K562 (cell line): ENCODE results near the gene RAB13. TPM values are rescaled to one million over a fixed set of nuclear protein-coding genes. Genes with fewer than 3 reads are reported as not detected.

ENCODE experiments used
- CSDE1 ChIP-seq, 2 experiments: fragments of 450-650 bp; IDR thresholded peaks; 2 replicates each; pipeline ENCODE4 v1.6.1; 2016; ENCODE audit warnings: mild to moderate bottlenecking in 1 of 2
- ESRRB ChIP-seq: fragments of 250-450 bp; sonication (Bioruptor Pico); IDR thresholded peaks from 2 replicates; pipeline ENCODE4 v1.5.0; 2020; ENCODE audit warnings: mild to moderate bottlenecking, moderate library complexity, borderline replicate concordance
- EWSR1 ChIP-seq: fragments of 450-650 bp; IDR thresholded peaks from 2 replicates; pipeline ENCODE4 v1.6.1; 2018; ENCODE audit warnings: borderline replicate concordance, mild to moderate bottlenecking, low read depth, moderate library complexity; ENCODE audit not compliant: partially characterized antibody
- FOXK1 ChIP-seq: sonication (generic); formaldehyde crosslinking; IDR thresholded peaks from 2 replicates; pipeline ENCODE4 v1.8.0; 2022; ENCODE audit warnings: missing genetic modification reagents, mild to moderate bottlenecking, borderline replicate concordance
- NCOA2 ChIP-seq, 2 experiments: fragments of 450-650 bp; IDR thresholded peaks; 2 replicates each; pipeline ENCODE4 v1.6.1; 2018; ENCODE audit warnings: mild to moderate bottlenecking in 2 of 2, moderate library complexity in 1 of 2; ENCODE audit not compliant: partially characterized antibody in 2 of 2
- NFE2L1 ChIP-seq: fragments of 450-650 bp; IDR thresholded peaks from 2 replicates; pipeline ENCODE4 v1.6.1; 2016; ENCODE audit warnings: missing genetic modification characterization, low read depth, mild to moderate bottlenecking, missing compliant biosample characterization, moderate library complexity, borderline replicate concordance
- NR4A1 ChIP-seq, 2 experiments: fragments of 250-450 bp in 1 of 2; fragments of 450-650 bp in 1 of 2; sonication (Bioruptor Pico) in 1 of 2; IDR thresholded peaks; 2 replicates each; pipeline versions ENCODE4 v1.4.0 to v1.6.1; 2016 to 2020; ENCODE audit warnings: mild to moderate bottlenecking in 2 of 2, missing compliant biosample characterization in 1 of 2, missing genetic modification characterization in 1 of 2, moderate library complexity in 1 of 2
- PURB ChIP-seq: sonication (generic); formaldehyde crosslinking; IDR thresholded peaks from 2 replicates; pipeline ENCODE4 v1.9.0; 2021; ENCODE audit warnings: low read depth, mild to moderate bottlenecking, missing genetic modification reagents
- RNF219 ChIP-seq: fragments of 250-450 bp; sonication (Bioruptor Pico); IDR thresholded peaks from 2 replicates; pipeline ENCODE4 v1.5.0; 2022; ENCODE audit warnings: mild to moderate bottlenecking
- SAFB2 ChIP-seq: fragments of 200-400 bp; formaldehyde crosslinking; IDR thresholded peaks from 2 replicates; pipeline ENCODE4 v1.6.1; 2018; ENCODE audit warnings: borderline replicate concordance, low read length, low read depth, moderate library complexity; ENCODE audit not compliant: severe bottlenecking
- SIN3B ChIP-seq: fragments of 450-650 bp; IDR thresholded peaks from 2 replicates; pipeline ENCODE4 v1.6.1; 2017; ENCODE audit warnings: low read depth, mild to moderate bottlenecking, moderate library complexity
- SMARCE1 ChIP-seq: fragments of 450-650 bp; IDR thresholded peaks from 2 replicates; pipeline ENCODE4 v1.7.1; 2016; ENCODE audit warnings: mild to moderate bottlenecking
- SREBF2 ChIP-seq: sonication (generic); formaldehyde crosslinking; IDR thresholded peaks from 2 replicates; pipeline ENCODE4 v1.4.0; 2020; ENCODE audit warnings: mild to moderate bottlenecking, missing genetic modification reagents
- STAT5B ChIP-seq: fragments of 250-450 bp; sonication (Bioruptor Pico); IDR thresholded peaks from 2 replicates; pipeline ENCODE4 v1.8.0; 2021; ENCODE audit warnings: mild to moderate bottlenecking, inconsistent platforms
- U2AF2 ChIP-seq: fragments of 200-400 bp; formaldehyde crosslinking; optimal IDR thresholded peaks from 2 replicates; pipeline ENCODE3; 2017; ENCODE audit warnings: low read depth, mild to moderate bottlenecking, low read length
- ZBTB17 ChIP-seq: fragments of 450-650 bp; formaldehyde crosslinking; IDR thresholded peaks from 2 replicates; pipeline ENCODE4 v1.4.0; 2020; ENCODE audit warnings: mild to moderate bottlenecking
- ZNF449 ChIP-seq: fragments of 250-450 bp; sonication (Bioruptor Pico); IDR thresholded peaks from 2 replicates; pipeline ENCODE4 v1.8.0; 2022; ENCODE audit warnings: moderate library complexity, mild to moderate bottlenecking, inconsistent platforms
- ZNF583 ChIP-seq: fragments of 250-450 bp; sonication (Bioruptor Pico); IDR thresholded peaks from 2 replicates; pipeline ENCODE4 v1.4.0; 2020
- ZNF696 ChIP-seq: fragments of 250-450 bp; sonication (Bioruptor Pico); conservative IDR thresholded peaks from 2 replicates; pipeline ENCODE4 v1.4.0; 2020; ENCODE audit warnings: mild to moderate bottlenecking, moderate library complexity
- polyA plus RNA-seq, 8 experiments: library from polyadenylated mRNA; depleted of rRNA in 4 of 8; stranded (reverse) in 5 of 8; unstranded in 3 of 8; fragments of >200 nt; fragmentation: Nextera tagmentation in 2 of 8; fragmentation: Illumina TruSeq in 1 of 8; extraction: Ambion mirVana in 2 of 8; extraction: Trizol in 1 of 8; gene quantifications; 2 replicates each; pipeline versions ENCODE4 v1.2.1 to v1.2.3, GENCODE V29; 2011 to 2014; ENCODE audit warnings: inconsistent platforms in 1 of 8, missing spikeins in 1 of 8
- total RNA-seq, 7 experiments: library from RNA; depleted of rRNA in 6 of 7; stranded (reverse); fragments of >200 nt in 6 of 7; fragmentation: Illumina TruSeq in 2 of 7; extraction: Trizol in 2 of 7; gene quantifications; 2 replicates each; pipeline versions ENCODE4 v1.2.1 to v1.2.3, GENCODE V29; 2011 to 2021; ENCODE audit warnings: low replicate concordance in 1 of 7

The RAB13 gene
- total and polyA plus RNA-seq, 9 of the 15 experiments (the other 6 are each of a cell fraction or from before 2014, with no cell fraction given), result 22.3 to 100 (median 39.8) TPM

- TF ChIP-seq NFE2L1 (tag), result no peak
- TF ChIP-seq SMARCE1, result 0 out of 2 replicates have a peak, but pooled peaks have one; percentile 55
- no peak for TF ChIP-seq NR4A1 (CRISPR knock-in tag; IDR thresholded peaks at IDR 0.05)
- TF ChIP-seq NR4A1 (tag; IDR thresholded peaks at IDR 0.05), result peak; percentile 89
- TF ChIP-seq PURB, result no peak
- TF ChIP-seq STAT5B (CRISPR knock-in tag), result no peak
- TF ChIP-seq ZNF583, result 0 out of 2 replicates have a peak, but pooled peaks have one; percentile 65
- TF ChIP-seq EWSR1, result no peak
- TF ChIP-seq ZNF449, result no peak
- peak; percentile 30; the same call in 1 of the 2 replicates for TF ChIP-seq SIN3B
- no peak for TF ChIP-seq NCOA2 (IDR thresholded peaks at IDR 0.05; ENCODE audit: partially characterized antibody in 2 of 2)
- no peak for TF ChIP-seq RNF219 (CRISPR knock-in tag)
- TF ChIP-seq ZBTB17 (CRISPR knock-in tag), result peak; percentile 90
- no peak for TF ChIP-seq SAFB2
- TF ChIP-seq SREBF2, result no peak
- no peak for TF ChIP-seq ESRRB (CRISPR knock-in tag)
- no peak for TF ChIP-seq CSDE1 (IDR thresholded peaks at IDR 0.05)
- TF ChIP-seq FOXK1 (CRISPR knock-in tag), result no peak
- TF ChIP-seq ZNF696, result no peak
- no peak for TF ChIP-seq U2AF2
Measured at GRCh38 chr1:153958111-153958960, 27.8 kb downstream of the RAB13 start, which contains the start of gene CRTC2 (continued).
